Right lobe of liver (tissue), 6 donors: ENCODE data around the gene SUCLA2. TPM values are rescaled to one million over a fixed set of nuclear protein-coding genes. Genes with fewer than 3 reads are reported as not detected.

ENCODE experiments used
- ATAC-seq, 4 donors: fragments of 200-7000 bp; cut with Tn5 transposase; one replicate each; pipeline ENCODE4 v1.9.1; 2020; ENCODE audit warnings: mild to moderate bottlenecking in 4 of 4, moderate library complexity in 4 of 4
- DNase-seq, 3 donors: peaks; one replicate each; pipeline ENCODE4 v3.0.0-alpha.2; 2020
- H3K27ac ChIP-seq, 3 donors: fragments of 200-600 bp; one replicate each; pipeline ENCODE4 v1.8.0; 2022
- H3K27me3 ChIP-seq, 2 donors: fragments of 200-600 bp; one replicate each; pipeline ENCODE4 v1.8.0; 2022
- H3K36me3 ChIP-seq, 4 donors: fragments of 200-600 bp; sonication (generic) in 1 of 4; one replicate each; pipeline versions ENCODE4 v1.5.1 to v1.8.0; 2017 to 2022; ENCODE audit warnings: control low read depth in 1 of 4
- H3K4me1 ChIP-seq, 4 donors: fragments of 200-600 bp; sonication (generic) in 1 of 4; one replicate each; pipeline versions ENCODE4 v1.5.1 to v1.8.0; 2017 to 2022; ENCODE audit warnings: control low read depth in 1 of 4
- H3K4me3 ChIP-seq, 3 donors: fragments of 200-600 bp; one replicate each; pipeline ENCODE4 v1.8.0; 2022
- H3K9me3 ChIP-seq, 4 donors: fragments of 200-600 bp; sonication (generic) in 1 of 4; one replicate each; pipeline versions ENCODE4 v1.5.1 to v1.8.0; 2017 to 2022; ENCODE audit warnings: control low read depth in 1 of 4
- POLR2A ChIP-seq: fragments of 450-650 bp; IDR thresholded peaks from one replicate; pipeline ENCODE4 v1.6.1; 2017; ENCODE audit warnings: antibody characterized with exemption, mild to moderate bottlenecking
- WGBS: methylation state at CpG from one replicate; pipeline ENCODE4 v1.1.6; 2018; ENCODE audit warnings: low coverage, low lambda C conversion rate; ENCODE audit not compliant: insufficient coverage; ENCODE audit errors: missing lambda C conversion rate; 5-methylcytosine and 5-hydroxymethylcytosine counted together
- intact Hi-C, 2 donors: fragments of 100-400 bp; cut with DNase I; formaldehyde crosslinking; loops; one replicate each; pipeline versions ENCODE4 v1.11.2 to v1.14.1; 2022
- total RNA-seq, 6 experiments: library from RNA; depleted of rRNA in 2 of 6; stranded (reverse); fragments of >200 nt in 2 of 6; fragmentation: NEBNext Ultra II Directional in 3 of 6; extraction: Animal tissue kit (Norgen Biotek cat#: 25700) in 3 of 6; gene quantifications; one replicate each; pipeline versions ENCODE4 v1.1.0 to v1.2.4, GENCODE V29; 2016 to 2023
- TF ChIP-seq, protein P1 (sequence below), 4 donors: fragments of 200-600 bp in 3 of 4; fragments of 450-650 bp in 1 of 4; IDR thresholded peaks; one replicate each; pipeline versions ENCODE4 v1.5.1 to v1.8.0; 2016 to 2022; ENCODE audit warnings: antibody characterized with exemption in 4 of 4, mild to moderate bottlenecking in 2 of 4
- donor health status: DM: no; HTN: yes; CAD: no.
- donor health status: DM: no; HTN: no; CAD: no.
- donor health status: DM: no; HTN: no; CAD: no.
- donor health status: DM: no; HTN: yes; CAD: no.
- donor health status: DM: no; HTN: yes; CAD: no.

The SUCLA2 gene
- total RNA-seq, 6 experiments from 2014 or later: 16.0 to 35.8 (median 19.8) TPM

DNA sequence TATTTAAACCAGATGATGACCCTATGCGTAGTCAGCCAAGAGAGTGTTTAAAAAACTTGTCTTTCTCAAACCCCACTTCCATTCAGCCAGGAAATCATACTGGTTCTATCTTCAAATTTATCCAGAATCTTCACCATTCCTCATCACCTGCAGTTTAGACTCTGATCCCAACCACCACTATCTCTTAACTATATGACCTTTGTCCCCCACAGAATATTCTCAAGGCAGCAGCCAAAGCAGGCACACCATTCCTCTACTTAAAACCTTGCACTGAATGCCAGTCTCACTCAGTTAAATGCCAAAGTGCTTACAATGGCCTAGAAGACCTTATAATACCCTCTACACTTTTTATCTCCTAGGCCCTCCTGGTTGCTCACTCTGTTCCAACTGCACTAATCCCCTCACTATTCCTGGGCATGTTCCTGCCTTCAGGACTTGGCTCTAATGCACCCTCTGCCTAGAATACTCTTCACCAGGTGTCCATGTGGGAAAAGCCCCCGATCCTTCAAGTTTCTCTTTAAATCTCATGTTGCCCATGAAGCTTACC lies 10.1 kb downstream of the SUCLA2 start:
- ATAC-seq (peak; percentile 86 to 95 (median 88)), DNase-seq (no peak)
- H3K27me3 ChIP-seq: no peaks in the 10 kb centered on the region
- H3K36me3 ChIP-seq: peaks cover 0 to 7% (median 2%) of the 10 kb centered on the region in 4 donors
- WGBS: 91% methylated on average over 1 of the region's 2 CpGs
- H3K9me3 ChIP-seq: no peaks in the 10 kb centered on the region
- peaks cover 0 to 27% (median 9%) of the 10 kb centered on the region in 4 donors for H3K4me1 ChIP-seq
- no peak overlapping the region for H3K4me3 ChIP-seq
- peak overlapping the region in 2 of 3 donors; percentile 42 to 68 for H3K27ac ChIP-seq
- TF ChIP-seq POLR2A: no peak
- TF ChIP-seq, protein P1, sequence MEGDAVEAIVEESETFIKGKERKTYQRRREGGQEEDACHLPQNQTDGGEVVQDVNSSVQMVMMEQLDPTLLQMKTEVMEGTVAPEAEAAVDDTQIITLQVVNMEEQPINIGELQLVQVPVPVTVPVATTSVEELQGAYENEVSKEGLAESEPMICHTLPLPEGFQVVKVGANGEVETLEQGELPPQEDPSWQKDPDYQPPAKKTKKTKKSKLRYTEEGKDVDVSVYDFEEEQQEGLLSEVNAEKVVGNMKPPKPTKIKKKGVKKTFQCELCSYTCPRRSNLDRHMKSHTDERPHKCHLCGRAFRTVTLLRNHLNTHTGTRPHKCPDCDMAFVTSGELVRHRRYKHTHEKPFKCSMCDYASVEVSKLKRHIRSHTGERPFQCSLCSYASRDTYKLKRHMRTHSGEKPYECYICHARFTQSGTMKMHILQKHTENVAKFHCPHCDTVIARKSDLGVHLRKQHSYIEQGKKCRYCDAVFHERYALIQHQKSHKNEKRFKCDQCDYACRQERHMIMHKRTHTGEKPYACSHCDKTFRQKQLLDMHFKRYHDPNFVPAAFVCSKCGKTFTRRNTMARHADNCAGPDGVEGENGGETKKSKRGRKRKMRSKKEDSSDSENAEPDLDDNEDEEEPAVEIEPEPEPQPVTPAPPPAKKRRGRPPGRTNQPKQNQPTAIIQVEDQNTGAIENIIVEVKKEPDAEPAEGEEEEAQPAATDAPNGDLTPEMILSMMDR (IDR thresholded peaks at IDR 0.05): no peak
- intact Hi-C loops: no loop called here

DNA sequence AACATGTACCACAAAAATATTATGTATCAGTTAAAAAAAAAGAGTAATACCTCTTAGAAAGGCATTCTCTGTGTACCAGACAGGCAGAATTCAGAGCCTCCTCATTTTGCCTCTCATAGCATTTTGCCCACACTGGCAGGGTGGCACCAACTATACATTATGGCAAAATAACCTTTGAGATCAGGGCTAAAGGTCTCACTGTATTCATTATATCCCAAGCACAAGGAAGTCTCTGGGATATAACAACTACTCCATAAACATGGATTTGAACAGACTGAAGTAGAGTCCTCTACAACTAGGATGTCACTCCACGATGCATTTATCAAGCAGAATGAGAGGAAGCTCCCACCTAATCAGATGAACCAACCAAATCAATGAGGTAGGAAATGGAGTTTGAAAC lies 10.6 kb downstream of the SUCLA2 start:
- TF ChIP-seq, protein P1 (IDR thresholded peaks at IDR 0.05): no peak
- no peak for TF ChIP-seq POLR2A
- Histone ChIP-seq H3K27me3 (no peaks in the 10 kb centered on the region), H3K36me3 (peaks cover 0 to 1% (median under 1%) of the 10 kb centered on the region in 4 donors), H3K4me1 (peaks cover 0 to 27% (median 9%) of the 10 kb centered on the region in 4 donors), H3K27ac (peak overlapping the region in 1 of 3 donors; percentile 68), H3K9me3 (no peaks in the 10 kb centered on the region), H3K4me3 (no peak overlapping the region)
- intact Hi-C loops: no loop called here
- ATAC-seq (peak; percentile 31 to 51 (median 44)), DNase-seq (no peak)
- 17% methylated on average over 1 of the region's 1 CpG for WGBS

DNA sequence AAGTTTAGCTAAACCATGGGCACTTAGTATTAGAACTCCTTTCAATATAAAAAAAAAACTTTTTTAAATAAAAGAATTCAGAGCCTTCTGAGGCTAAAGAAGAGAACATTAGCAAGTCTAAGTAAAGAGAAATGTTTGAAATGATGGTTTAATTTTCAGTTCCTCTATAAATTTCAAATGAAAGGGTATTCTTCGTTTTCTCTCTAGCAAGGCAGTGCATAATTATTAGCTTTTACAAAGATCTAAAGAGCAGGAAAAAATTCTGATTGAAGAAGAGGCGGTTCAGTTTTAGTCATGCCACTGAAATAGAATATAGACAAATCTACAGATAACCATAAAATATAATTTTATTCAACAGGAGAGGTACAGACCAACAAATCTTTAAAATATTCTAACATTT lies 18.0 kb downstream of the SUCLA2 start:
- TF ChIP-seq, protein P1 (IDR thresholded peaks at IDR 0.05): no peak
- TF ChIP-seq POLR2A: no peak
- 93% methylated on average over 2 of the region's 2 CpGs for WGBS

DNA sequence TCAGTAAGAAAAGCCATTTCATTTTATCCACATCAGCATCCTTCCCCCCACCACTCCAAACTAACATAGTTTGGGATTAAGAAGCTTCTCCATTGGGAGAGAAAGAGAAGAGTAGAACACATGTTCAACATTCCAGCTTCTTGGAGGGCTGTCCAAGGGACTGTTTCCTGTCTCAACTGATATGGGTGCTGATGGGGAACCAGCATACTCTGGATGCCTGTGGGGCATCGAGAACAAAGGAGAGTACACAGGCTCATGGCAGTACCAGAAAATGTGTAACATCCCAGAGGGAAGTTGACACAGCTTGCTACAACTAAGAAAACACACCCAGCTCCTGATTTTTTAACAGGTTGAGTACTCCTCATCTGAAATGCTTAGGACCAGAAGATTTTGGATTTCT lies 24.7 kb downstream of the SUCLA2 start:
- H3K4me3 ChIP-seq: no peak overlapping the region
- H3K27ac ChIP-seq: no peak overlapping the region
- H3K36me3 ChIP-seq: peaks cover 0 to 9% (median under 1%) of the 10 kb centered on the region in 4 donors
- WGBS: 71% methylated on average over 1 of the region's 1 CpG
- DNase-seq: no peak
- TF ChIP-seq, protein P1 (IDR thresholded peaks at IDR 0.05): no peak
- no peak for TF ChIP-seq POLR2A
- H3K9me3 ChIP-seq: no peaks in the 10 kb centered on the region
- intact Hi-C loops: no loop called here
- no peak for ATAC-seq
- no peaks in the 10 kb centered on the region for H3K27me3 ChIP-seq
- no peaks in the 10 kb centered on the region for H3K4me1 ChIP-seq

More for the DNA sequence above, 18.0 kb downstream of the SUCLA2 start:
- no peak for DNase-seq
- Histone ChIP-seq H3K4me1 (no peaks in the 10 kb centered on the region), H3K9me3 (no peaks in the 10 kb centered on the region), H3K36me3 (peaks cover 0 to 9% (median 0%) of the 10 kb centered on the region in 4 donors), H3K27me3 (no peaks in the 10 kb centered on the region), H3K27ac (no peak overlapping the region), H3K4me3 (no peak overlapping the region)
- no peak for ATAC-seq
- intact Hi-C loops: no loop called here
